Stimulated activated CD4-positive, alpha-beta T cell treated with anti-CD3 and anti-CD28 coated beads, Interleukin-12 subunit alpha, Interleukin-12 subunit beta, amount 100 ng/mL, for 48 hours (primary cell): Measurements from ENCODE around the gene AAR2.

Experiments used
- DNase-seq, 3 donors: peaks; one replicate each; pipeline ENCODE4 v3.0.0-alpha.2; 2020; ENCODE audit warnings: low read depth in 2 of 3, low spot score in 1 of 3

AAR2 gene, protein sequence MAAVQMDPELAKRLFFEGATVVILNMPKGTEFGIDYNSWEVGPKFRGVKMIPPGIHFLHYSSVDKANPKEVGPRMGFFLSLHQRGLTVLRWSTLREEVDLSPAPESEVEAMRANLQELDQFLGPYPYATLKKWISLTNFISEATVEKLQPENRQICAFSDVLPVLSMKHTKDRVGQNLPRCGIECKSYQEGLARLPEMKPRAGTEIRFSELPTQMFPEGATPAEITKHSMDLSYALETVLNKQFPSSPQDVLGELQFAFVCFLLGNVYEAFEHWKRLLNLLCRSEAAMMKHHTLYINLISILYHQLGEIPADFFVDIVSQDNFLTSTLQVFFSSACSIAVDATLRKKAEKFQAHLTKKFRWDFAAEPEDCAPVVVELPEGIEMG

DNA sequence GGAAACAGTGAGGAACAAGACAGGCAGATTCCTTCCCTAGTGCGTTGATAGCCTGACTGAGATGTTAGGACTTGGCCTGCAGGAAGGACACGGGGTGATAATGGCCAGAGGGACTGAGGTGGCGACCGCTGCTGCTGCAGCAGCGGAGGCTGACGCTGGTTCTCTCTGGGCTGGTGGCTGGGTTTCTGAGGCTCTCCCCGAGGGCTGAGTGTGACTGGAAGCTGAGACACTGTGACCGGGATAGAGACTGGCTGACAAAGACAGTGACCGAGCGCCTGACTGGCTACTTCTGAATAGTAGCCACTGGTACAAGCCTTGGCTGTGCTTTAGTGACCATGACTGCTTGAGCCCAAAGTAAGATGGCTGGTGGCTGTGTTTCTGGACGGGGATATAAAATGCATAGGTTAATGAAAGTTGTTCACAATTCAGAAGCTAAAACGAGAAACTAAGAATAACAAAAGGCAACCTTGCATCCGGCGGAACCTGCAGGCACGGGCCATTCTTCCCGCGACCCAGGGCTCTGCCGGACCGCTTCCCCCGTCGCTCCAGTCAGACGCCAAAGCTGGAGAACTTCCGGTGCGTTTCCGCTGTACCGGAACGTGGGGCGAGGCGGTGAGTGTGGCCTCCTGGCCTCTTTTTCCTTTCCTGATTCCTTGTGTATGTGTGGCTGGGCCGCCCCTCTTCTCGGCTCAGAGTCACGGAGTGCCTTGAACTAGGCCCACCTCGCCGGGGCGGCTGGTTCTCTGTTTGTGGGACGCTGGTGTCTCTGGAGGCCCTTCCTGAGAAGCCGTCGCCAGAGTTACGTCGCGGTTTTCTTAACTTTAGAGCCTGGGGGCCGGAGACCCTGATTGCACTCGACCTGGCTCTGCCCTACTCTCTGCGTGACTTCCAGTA, at the start of gene AAR2:
TSS of gene AAR2 (plus strand) at position 587 of the 894 bp plus-strand sequence. CDS start 3,391 bp downstream, outside the sequence.
- peak; percentile 73 to 82 (median 73) for DNase-seq

DNA sequence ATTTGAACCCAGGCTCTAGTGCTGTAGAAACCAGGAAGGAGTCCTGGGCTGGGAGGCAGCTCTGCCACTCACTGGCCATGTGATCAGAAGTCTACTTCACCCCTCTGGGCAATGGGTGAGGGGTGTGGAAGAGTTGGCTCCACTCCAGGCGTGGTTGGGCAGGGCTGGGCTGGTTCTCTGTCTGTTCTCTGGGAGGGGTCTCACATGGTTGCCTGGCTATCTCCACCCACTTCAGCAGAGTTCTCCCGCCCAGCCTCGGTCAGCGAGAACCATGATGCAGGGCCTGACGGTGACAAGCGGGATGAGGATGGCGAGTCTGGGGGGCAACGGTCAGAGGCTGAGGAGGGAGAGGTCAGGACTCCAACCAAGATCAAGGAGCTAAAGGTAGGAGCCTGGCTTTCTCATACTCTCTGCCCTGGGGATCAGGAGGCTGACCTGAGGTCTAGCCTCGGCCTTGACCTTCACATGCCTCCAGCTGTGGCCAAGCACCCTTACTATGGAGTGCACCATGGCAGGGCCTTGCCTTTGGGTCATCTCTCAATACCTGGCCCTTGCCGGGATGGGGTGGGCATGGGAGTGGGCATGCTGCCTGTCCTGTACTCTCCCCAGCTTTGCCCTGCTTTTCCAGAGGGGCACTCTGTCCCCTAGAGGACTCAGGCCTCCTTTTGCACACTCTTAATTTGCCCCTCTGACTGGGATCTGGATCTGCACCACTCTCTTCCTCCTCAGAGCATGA, 42.1 kb upstream of the AAR2 start:
- DNase-seq, result no peak

DNA sequence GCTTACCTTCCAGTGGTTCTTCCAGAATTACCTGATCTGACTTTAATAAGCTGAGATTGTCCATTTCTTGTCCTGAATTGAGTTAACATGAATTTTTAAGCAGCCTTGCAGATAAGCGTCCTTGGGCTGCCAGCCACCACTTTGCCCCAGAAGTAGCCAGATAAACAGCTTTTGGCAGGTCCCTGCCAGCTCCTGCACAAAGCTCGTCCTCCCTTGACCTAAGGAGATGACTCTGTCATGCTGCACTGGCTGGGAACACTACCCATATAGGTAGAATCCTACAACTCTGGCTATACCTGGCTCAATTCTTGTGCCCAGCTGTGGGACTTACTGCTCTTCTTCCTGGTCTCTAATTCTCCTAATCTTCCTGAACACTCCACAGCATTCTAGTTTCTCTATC, 39.6 kb upstream of the AAR2 start:
- DNase-seq, result no peak

DNA sequence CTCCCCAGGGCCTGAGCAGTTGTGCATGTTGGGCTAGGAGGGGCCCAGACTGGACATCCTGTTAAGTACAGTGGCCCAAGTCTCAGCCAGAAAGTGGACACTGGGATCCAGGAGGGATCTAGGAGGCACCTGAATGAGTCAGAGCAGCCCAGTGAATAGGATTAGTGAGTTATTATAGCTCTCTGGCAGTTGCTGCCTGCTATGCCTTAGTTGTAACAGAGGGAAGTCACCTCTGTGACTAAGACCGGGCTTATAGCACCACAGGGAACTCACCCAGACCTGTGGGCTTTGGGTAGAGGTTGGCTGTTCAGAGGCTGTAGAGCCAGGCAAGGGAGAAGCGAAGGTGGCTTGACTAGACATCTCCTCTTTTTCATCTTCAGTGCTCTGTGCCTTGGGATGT, 39.0 kb upstream of the AAR2 start:
- DNase-seq, result no peak

DNA sequence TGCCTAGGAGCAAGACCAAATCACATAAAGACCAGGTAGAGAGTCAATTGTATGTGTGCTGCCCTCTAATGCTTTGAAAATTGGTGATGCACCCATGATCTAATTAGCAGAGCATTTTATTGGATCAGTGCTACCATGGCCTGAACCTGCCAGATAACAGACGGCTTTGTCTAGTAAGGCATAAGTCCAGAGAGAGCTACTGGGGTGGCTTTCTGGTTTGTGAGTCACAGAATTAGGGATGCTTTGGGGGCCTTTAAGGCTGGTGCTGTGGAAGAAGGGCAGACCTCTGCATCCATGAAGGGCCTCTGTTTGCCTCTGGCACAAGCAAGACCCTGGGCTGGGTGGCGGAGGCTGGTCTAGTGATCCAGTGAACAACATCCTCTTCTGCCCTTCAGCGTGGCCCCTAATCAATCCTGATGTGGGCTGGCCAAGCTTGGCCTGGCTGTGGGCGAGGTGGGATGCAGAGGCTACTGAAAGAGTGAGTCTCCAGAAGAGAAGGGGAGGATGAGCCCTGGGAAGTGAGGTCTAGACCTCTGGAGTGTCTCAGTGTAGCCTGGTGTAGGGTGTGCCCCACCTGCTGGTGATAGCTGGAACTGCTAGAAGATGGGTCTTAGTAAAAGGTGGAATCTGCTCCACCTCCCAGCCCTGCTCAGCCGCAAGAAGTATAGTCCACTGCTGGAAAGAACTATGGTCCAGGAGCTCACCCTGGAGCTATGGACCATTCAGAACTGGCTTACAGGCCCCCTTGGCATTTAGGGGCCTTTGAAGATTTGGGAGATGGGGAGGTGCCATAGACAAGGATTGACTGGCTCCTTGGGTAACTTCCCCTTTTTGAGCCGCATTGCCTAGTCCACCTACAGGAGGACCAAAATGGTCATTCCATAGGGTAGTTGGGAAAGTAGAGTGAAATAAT, 36.7 kb upstream of the AAR2 start:
- DNase-seq, result peak; percentile 59 to 81 (median 62)

DNA sequence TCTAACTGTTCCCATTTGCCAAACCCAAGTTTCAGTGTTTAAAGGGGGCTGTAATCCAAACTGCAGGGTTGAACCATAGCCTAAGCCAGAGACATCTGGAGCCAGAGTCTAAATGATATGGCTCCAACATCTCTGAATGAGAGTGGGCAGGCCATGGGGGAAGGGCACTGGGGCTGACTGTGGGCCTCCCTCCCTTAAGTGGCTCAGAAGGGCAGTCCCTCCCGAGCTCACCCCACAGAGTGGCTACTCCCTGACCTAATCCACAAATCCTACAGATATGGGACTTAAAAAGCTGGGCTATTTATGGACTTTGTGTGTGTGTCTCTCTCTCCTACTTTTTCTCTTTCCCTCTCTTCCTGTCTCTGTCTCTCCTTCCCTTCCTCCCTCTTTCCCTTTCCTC, 35.8 kb upstream of the AAR2 start:
- no peak for DNase-seq

DNA sequence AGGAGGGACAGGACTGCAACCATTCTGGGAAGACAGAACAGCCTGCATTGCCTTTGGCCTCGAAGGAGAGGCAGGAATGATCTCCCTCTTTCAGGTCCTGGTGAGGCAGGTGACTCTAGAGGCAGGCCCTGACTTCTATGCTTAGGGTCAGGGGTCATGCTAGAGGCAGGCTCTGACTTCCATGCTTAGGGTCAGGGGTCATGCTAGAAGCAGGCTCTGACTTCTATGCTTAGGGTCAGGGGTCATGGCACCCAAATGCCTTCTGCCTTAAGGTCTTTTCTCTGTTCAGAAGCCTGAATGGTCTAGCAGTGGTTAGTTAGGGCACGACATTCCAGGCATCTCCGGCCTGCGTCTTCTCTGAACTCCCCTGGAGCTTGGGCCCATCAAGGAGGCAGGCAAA, 35.1 kb upstream of the AAR2 start:
- no peak for DNase-seq

DNA sequence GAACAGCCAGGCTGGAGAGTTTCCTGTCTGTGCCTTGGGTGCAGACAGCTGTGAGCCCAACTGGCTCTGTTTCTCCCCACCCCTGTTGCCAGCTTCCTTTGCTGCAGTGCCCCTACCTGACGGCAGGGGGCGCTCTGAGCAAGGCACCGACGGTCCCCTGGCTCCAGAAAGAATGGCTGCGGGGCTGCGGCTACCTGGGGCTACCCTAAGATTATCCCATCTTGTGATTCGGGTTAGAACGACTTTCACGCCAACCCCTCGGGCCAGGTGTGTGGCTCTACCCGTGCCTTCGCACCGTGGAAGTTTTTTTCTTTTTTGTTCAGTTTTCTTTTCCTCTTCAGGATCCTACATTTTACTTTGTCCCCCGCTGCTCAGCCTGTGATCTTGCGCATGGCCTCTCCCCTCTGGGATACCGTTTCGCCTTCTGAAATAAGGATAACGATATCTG, 33.4 kb upstream of the AAR2 start:
- DNase-seq, result peak; percentile 59 to 82 (median 67)

DNA sequence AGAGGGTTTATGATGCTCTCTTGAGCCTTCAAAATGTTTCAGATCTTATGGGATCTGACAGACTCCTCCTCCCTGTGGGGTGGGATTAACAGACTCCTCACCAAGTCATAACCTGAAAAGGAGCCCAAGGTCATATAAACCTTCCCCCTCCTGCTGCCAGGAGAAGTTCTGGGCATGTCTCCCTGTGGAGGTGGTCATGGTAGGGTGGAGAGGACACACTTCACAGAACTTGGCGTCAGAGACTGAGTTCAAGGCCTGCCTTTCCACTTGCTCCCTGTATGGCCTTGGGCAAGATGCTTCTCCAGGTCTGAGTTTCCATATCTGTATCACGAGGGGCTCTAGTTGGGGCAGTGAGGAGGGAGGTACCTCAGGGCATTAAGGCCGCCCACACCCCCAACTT, 32.4 kb upstream of the AAR2 start:
- DNase-seq, result no peak

DNA sequence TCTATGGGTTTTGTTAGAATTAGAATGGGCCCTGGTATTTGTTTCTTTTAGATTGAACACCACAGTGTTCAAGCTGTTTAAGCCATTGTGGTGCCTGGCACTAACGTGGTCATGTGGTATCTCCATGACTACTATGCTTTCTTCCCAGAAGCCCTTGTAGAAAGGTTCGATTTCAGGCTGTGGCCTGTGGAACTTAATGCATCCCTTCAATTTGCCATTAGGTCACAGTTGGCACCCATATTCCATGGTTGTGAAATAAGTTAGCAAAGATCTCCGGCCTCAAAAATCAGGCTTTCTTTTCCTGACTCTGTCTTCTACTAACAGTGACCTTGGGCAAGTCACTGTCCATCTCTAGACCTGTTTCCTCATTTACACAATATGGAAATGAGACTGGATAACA, 31.3 kb upstream of the AAR2 start:
- DNase-seq, result no peak

DNA sequence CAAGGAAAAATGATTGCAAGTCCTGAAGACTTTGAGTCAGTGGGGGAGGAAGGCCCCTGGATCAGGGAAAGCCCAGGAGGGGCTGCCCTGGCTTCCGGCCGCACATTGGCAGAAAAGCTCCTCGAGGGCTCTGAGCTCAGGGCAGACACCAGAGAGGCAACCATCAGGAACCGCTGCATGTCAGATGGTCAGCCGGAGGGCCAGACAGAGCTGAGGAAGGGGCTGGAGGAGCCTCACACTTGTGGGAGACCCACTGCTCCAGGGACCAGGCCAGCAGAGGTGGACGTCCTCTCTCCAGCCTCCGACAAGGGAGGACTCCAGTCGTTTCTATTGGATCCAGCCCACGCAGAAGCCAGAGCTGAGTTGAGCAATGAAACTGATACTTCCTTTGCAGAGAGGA, 30.2 kb upstream of the AAR2 start:
- no peak for DNase-seq

DNA sequence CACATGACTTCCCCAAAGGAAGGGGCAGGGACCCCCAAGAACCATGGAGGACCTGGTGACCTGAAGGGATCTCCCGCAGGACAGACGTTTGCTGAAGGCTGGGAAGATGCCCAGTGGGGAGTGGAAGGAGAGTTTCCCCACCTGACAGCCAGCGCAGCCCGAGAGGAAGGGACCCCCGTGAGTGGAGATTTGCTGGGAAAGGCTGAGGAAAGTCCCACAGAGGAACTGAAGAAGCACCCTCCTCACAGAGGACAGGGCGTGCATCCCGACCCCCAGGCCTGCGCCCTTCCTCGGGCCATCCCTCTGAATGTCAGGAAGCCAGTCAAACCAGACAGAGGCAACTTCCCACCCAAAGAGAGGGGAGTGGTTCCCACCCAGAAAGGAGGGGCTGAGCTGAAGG, 29.6 kb upstream of the AAR2 start:
- DNase-seq, result no peak

DNA sequence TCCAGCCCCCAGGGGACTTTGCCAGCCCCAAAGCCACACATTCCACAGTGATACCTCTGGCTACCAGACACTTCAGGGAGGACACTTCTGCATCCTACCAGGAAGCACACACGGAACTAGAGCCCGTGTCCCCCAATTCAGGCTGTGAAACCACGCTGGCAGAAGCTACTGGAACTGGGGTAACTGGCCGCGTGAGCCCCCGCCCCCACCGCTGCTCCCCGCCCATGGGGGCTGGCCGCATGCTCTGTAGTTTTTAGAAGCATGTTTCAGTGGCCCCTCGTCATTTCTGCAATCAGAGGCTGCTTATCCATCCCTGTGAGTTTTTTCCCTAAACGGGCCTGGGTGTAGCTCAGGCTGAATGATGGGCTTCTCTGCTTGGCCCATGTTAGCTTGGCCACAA, 28.7 kb upstream of the AAR2 start:
- no peak for DNase-seq

DNA sequence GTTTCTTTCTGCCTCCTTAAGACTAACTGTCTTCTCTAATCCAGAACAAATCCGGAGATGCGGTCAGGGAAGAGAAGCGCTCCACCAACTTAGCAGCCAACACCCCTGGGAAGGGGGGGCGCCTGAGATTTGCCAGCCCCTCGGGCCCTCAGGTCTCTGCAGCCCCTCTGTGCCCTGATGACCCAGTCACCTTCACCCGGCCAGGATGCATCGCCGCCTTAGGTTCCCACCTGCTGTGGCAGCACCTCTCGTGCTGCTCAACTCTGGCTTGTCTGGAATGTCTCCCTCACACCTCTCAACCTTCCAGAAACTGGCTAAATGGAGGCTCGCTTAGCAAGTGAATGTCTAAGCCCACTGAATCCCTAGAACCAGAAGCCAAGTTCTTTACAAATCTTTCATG, 28.0 kb upstream of the AAR2 start:
- DNase-seq, result no peak

DNA sequence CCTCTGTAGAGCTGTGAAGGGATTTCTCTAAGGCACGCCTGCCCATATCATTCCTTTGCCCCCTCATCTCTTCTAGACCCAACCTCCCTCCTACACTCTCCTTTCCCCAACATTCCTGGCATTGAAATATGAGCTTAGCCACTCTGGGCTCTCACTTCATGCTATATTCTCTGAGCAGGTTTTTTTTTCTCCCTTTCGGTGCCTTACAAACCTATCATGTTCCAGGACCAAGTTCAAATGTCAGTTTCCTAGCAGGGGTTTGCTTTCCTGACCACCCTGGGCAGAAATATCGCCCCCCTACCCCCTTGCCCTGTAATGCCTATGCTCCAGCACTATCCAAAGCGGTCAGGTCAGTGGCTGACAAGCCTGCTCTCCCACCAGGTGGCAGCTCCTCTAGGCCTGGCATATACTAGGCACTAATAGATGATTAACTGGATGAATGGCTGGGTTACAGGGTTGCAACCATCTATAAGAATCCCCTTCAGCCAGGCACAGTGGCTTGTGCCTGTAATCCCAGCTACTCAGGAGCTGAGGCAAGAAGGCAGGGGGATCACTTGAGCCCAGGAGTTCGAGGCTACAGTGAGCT, 25.7 kb upstream of the AAR2 start:
- no peak for DNase-seq

DNA sequence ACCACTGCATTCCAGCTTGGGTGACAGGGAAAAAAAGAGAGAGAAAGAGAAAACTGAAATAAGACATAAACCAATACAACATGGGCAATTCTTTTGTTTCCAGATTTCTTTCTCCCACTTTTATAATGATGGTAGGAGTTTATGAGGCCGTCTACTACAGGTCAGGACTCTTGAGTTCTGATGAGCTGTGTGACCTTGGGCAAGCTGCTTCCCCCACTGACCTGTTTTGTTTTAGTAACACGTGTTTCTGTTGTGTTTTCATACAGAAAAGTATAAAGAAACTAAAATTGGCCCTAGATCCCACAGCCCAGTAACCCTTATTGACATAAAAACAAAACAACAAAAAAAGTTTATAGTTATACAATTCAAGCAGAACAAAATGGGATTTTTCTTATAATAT, 22.9 kb upstream of the AAR2 start:
- no peak for DNase-seq

DNA sequence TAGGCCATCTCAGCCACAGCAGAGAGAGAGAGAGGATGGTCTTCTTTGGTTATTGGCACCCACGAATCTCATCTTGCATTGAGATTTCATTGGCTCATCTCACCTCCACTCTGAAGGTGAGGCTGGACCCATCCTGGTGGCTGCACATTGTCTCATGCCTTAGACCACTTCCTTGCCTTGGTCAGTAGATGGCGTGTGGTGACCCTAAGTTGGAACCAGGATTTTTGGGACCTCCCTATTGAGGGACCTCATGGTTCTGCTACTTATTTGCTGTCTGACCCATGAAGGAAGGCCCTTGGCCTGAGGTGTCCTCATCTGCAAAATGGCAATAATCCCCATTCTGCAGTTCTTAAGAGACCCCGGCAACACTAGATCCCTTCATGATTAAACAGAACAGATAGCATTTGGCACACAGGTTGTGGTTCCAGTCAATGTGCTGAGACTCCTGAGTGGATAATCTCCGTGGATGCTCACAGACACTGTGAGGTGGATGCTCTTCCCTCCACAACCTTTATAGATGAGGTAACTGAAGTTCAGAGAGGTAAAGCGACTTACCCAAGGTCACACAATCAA, 21.5 kb upstream of the AAR2 start:
- DNase-seq, result no peak

DNA sequence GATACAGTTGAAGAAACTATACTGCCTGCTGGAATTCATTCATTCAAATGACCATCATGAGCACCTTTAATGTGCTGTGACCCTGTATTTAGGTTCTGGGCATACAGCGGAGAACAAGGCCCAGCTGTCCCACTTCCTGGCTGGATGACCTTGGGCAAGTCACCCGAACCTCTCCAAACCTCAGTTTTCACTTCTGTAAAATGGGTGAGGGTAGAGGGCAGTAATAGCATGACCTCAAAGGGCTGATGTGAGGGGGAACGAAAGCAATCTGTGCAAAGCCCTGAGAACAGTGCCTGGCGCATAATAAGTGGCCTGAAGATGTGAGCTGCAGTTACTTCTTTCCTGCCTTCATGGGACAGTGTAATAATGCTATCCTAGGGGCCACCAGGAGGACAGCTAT, 20.5 kb upstream of the AAR2 start:
- no peak for DNase-seq

DNA sequence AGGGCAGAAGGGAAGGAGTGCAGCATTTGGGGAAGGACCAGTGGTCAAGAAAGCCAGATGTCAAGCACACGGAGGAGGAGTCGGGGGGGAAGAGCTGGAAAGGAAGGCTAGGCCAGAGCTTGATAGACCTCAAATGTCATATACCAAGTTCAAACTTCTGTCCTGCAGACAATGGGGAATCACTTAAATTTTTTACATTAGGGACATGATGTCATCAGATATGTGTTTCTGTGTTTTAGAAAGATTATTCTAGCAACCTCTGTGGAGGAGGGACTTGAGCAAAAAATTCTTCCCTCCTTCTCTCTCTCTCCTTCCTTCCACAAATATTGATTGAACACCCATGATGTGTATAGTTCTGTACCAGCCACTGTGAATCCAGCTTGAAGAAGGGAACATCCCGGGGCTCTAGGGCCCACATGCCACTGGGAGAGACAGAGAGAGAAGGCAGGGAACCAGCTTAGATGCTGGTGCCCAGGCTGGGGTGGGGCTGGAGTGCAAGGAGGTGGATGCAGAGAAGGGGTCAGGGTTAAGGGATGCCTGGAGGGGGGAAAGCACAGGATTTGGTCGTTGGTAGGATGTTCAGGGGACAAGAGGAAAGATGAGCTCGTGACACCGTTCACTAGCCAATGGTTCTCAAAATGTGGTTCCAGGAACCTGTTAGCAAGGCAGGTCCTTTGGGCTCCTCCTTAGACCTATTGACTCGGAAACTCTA, 19.8 kb upstream of the AAR2 start:
- DNase-seq, result no peak
